Progenitor cell of endocrine pancreas (in vitro differentiated cells): ENCODE measurements around the gene C3orf20. TPM values are rescaled to one million over a fixed set of nuclear protein-coding genes. Genes with fewer than 3 reads are reported as not detected.

Source experiments
- DNase-seq: peaks from one replicate; pipeline ENCODE4 v3.0.0; 2021; ENCODE audit warnings: low spot score; ENCODE audit not compliant: unreplicated experiment
- H3K27ac Mint-ChIP-seq: 2 replicates; pipeline ENCODE4 v1.8.0; 2021; ENCODE audit warnings: mild to moderate bottlenecking, moderate library complexity, mixed read lengths
- H3K27me3 Mint-ChIP-seq: 2 replicates; pipeline ENCODE4 v1.8.0; 2021; ENCODE audit warnings: mixed read lengths
- H3K36me3 Mint-ChIP-seq: 2 replicates; pipeline ENCODE4 v1.8.0; 2022; ENCODE audit warnings: mixed read lengths; ENCODE audit not compliant: insufficient read depth
- H3K4me1 Mint-ChIP-seq: 2 replicates; pipeline ENCODE4 v1.8.0; 2021; ENCODE audit warnings: low read depth, mixed read lengths
- H3K4me3 Mint-ChIP-seq: 2 replicates; pipeline ENCODE4 v1.8.0; 2021; ENCODE audit warnings: low read depth, mild to moderate bottlenecking, moderate library complexity, mixed read lengths
- H3K9me3 Mint-ChIP-seq: 2 replicates; pipeline ENCODE4 v1.8.0; 2021; ENCODE audit warnings: low read depth, mixed read lengths
- total RNA-seq: library from RNA; stranded (reverse); gene quantifications from 2 replicates; pipeline ENCODE4 v1.2.1, GENCODE V29; 2021
- TF ChIP-seq, protein P1 (sequence below): fragments of 200-600 bp; sonication (generic); IDR thresholded peaks from one replicate; pipeline ENCODE4 v1.5.0; 2021; ENCODE audit warnings: antibody characterized with exemption, mild to moderate bottlenecking; ENCODE audit not compliant: unreplicated experiment

Gene C3orf20
- total RNA-seq, 1 donor from 2014 or later: 0.19 TPM

GRCh38 chr3:14769544-14770325 lies 94.8 kb downstream of the C3orf20 start:
- no peak for DNase-seq
- H3K9me3 Mint-ChIP-seq: no peaks in the 10 kb centered on the region

GRCh38 chr3:14770591-14770990 lies 95.7 kb downstream of the C3orf20 start:
- no peak for DNase-seq
- H3K4me1 Mint-ChIP-seq: no peaks in the 10 kb centered on the region
- TF ChIP-seq, protein P1, sequence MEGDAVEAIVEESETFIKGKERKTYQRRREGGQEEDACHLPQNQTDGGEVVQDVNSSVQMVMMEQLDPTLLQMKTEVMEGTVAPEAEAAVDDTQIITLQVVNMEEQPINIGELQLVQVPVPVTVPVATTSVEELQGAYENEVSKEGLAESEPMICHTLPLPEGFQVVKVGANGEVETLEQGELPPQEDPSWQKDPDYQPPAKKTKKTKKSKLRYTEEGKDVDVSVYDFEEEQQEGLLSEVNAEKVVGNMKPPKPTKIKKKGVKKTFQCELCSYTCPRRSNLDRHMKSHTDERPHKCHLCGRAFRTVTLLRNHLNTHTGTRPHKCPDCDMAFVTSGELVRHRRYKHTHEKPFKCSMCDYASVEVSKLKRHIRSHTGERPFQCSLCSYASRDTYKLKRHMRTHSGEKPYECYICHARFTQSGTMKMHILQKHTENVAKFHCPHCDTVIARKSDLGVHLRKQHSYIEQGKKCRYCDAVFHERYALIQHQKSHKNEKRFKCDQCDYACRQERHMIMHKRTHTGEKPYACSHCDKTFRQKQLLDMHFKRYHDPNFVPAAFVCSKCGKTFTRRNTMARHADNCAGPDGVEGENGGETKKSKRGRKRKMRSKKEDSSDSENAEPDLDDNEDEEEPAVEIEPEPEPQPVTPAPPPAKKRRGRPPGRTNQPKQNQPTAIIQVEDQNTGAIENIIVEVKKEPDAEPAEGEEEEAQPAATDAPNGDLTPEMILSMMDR: no peak
- H3K9me3 Mint-ChIP-seq: no peaks in the 10 kb centered on the region
- no peaks in the 10 kb centered on the region for H3K36me3 Mint-ChIP-seq
- no peak overlapping the region for H3K4me3 Mint-ChIP-seq
- peaks cover 6% of the 10 kb centered on the region for H3K27me3 Mint-ChIP-seq
- no peak overlapping the region for H3K27ac Mint-ChIP-seq

More at GRCh38 chr3:14769544-14770325, 94.8 kb downstream of the C3orf20 start:
- H3K36me3 Mint-ChIP-seq: no peaks in the 10 kb centered on the region
- H3K27ac Mint-ChIP-seq: no peak overlapping the region
- H3K27me3 Mint-ChIP-seq: peaks cover 13% of the 10 kb centered on the region
- H3K4me3 Mint-ChIP-seq: no peak overlapping the region
- TF ChIP-seq, protein P1: no peak
- no peaks in the 10 kb centered on the region for H3K4me1 Mint-ChIP-seq

- TF ChIP-seq, protein P1: no peak
- Mint-ChIP-seq H3K4me3 (no peak overlapping the region), H3K27ac (no peak overlapping the region), H3K9me3 (no peaks in the 10 kb centered on the region), H3K4me1 (no peaks in the 10 kb centered on the region), H3K27me3 (peaks cover 6% of the 10 kb centered on the region), H3K36me3 (no peaks in the 10 kb centered on the region)
- no peak for DNase-seq
These were observed 96.9 kb downstream of the C3orf20 start for GRCh38 chr3:14771593-14772497.

- Mint-ChIP-seq H3K4me3 (no peak overlapping the region), H3K9me3 (no peaks in the 10 kb centered on the region), H3K27me3 (peaks cover 6% of the 10 kb centered on the region), H3K4me1 (no peaks in the 10 kb centered on the region), H3K27ac (no peak overlapping the region), H3K36me3 (no peaks in the 10 kb centered on the region)
- TF ChIP-seq, protein P1: no peak
- DNase-seq: no peak
These were observed 97.7 kb downstream of the C3orf20 start for GRCh38 chr3:14772533-14773138.

DNA sequence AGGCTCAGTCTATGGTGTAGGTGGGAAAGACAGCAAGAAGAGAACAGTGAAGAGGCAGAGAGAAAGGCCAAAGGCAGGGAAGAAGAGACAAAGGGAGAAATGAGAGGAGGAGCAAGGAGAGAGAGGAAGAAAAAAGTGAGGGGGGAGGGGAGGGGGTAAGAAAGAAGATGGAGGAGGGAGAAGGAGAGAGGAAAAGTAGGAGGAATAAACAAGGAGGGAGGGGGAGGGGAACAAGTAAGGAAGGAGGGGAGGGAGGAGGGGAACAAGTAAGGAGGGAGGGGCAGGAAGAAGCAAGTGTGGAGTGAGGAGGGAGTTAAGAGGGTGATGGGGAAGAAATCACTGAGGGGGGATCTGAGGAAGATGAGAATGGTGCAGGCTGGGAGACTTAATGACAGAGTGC lies 98.3 kb downstream of the C3orf20 start:
- Mint-ChIP-seq H3K9me3 (no peaks in the 10 kb centered on the region), H3K36me3 (no peaks in the 10 kb centered on the region), H3K4me3 (no peak overlapping the region), H3K27me3 (peaks cover 3% of the 10 kb centered on the region), H3K27ac (no peak overlapping the region), H3K4me1 (no peaks in the 10 kb centered on the region)
- TF ChIP-seq, protein P1: no peak
- DNase-seq: no peak
